Fibroblast of lung (primary cell): ENCODE results near the gene ITM2C. TPM values are rescaled to one million over a fixed set of nuclear protein-coding genes. Genes with fewer than 3 reads are reported as not detected.

Experiments used
- DNase-seq, 2 donors: peaks; one replicate each; pipeline versions ENCODE4 v3.0.0 to v3.0.0-alpha.2; 2010; ENCODE audit warnings: low read depth in 2 of 2
- H2AFZ ChIP-seq: 2 replicates; pipeline ENCODE4 v1.5.1; 2012; ENCODE audit warnings: low read length, control low read depth, inconsistent platforms
- H3K27ac ChIP-seq: 2 replicates; pipeline ENCODE4 v1.5.1; 2011; ENCODE audit warnings: low read length, control low read depth; ENCODE audit not compliant: insufficient read depth
- H3K27me3 ChIP-seq: 2 replicates; pipeline ENCODE4 v1.5.1; 2011; ENCODE audit warnings: mild to moderate bottlenecking, low read length; ENCODE audit not compliant: control insufficient read depth, insufficient read depth
- H3K36me3 ChIP-seq: 2 replicates; pipeline ENCODE4 v1.5.1; 2011; ENCODE audit warnings: low read length; ENCODE audit not compliant: control insufficient read depth, insufficient read depth
- H3K4me1 ChIP-seq: 2 replicates; pipeline ENCODE4 v1.5.1; 2011; ENCODE audit warnings: low read length; ENCODE audit not compliant: control insufficient read depth, insufficient read depth; ENCODE audit errors: extremely low read depth
- H3K4me2 ChIP-seq: 2 replicates; pipeline ENCODE4 v1.5.1; 2011; ENCODE audit warnings: low read length, control low read depth; ENCODE audit not compliant: insufficient read depth; ENCODE audit errors: extremely low read depth
- H3K4me3 ChIP-seq, 4 experiments: fragments of 200-600 bp in 1 of 4; sonication (generic) in 1 of 4; replicated peaks in 1 of 4; 2 replicates each; pipeline ENCODE4 v1.5.1; 2011 to 2016; ENCODE audit warnings: low read length in 4 of 4, low read depth in 3 of 4, mild to moderate bottlenecking in 3 of 4, control low read depth in 2 of 4, inconsistent platforms in 1 of 4, mixed read lengths in 1 of 4; ENCODE audit not compliant: insufficient read depth in 1 of 4; ENCODE audit errors: control extremely low read depth in 1 of 4
- H3K79me2 ChIP-seq: 2 replicates; pipeline ENCODE4 v1.5.1; 2012; ENCODE audit warnings: mild to moderate bottlenecking, low read length, inconsistent platforms; ENCODE audit not compliant: control insufficient read depth, insufficient read depth
- H3K9ac ChIP-seq: 2 replicates; pipeline ENCODE4 v1.5.1; 2011; ENCODE audit warnings: mild to moderate bottlenecking, low read length, control low read depth; ENCODE audit not compliant: insufficient read depth
- H3K9me3 ChIP-seq: 2 replicates; pipeline ENCODE4 v1.5.1; 2012; ENCODE audit warnings: low read depth, low read length; ENCODE audit not compliant: control insufficient read depth, insufficient read depth
- H4K20me1 ChIP-seq: 2 replicates; pipeline ENCODE4 v1.5.1; 2011; ENCODE audit warnings: low read length; ENCODE audit not compliant: control insufficient read depth, insufficient read depth; ENCODE audit errors: extremely low read depth
- CTCF ChIP-seq, 2 donors: IDR thresholded peaks in 1 of 2; conservative IDR thresholded peaks in 1 of 2; 1 replicate in 1 of 2; 2 replicates in 1 of 2; pipeline ENCODE4 v1.5.1; 2011 to 2012; ENCODE audit warnings: low read length in 2 of 2, control low read depth in 1 of 2, inconsistent platforms in 1 of 2, low read depth in 1 of 2, mild to moderate bottlenecking in 1 of 2
- EZH2 ChIP-seq: IDR thresholded peaks from 2 replicates; pipeline ENCODE4 v1.5.1; 2012; ENCODE audit warnings: low read length, control low read depth, mild to moderate bottlenecking; ENCODE audit errors: missing control alignments
- polyA plus RNA-seq, 2 donors: library from polyadenylated mRNA; depleted of rRNA in 1 of 2; stranded (reverse) in 1 of 2; unstranded in 1 of 2; fragments of >200 nt; gene quantifications; 2 replicates each; pipeline ENCODE4 v1.2.1, GENCODE V29; 2011 to 2012; ENCODE audit warnings: missing spikeins in 1 of 2
- total RNA-seq: library from RNA; depleted of rRNA; stranded (reverse); fragments of >200 nt; gene quantifications from 2 replicates; pipeline ENCODE4 v1.2.1, GENCODE V29; 2014

ITM2C gene
- total and polyA plus RNA-seq, 2 donors (not counting 1 experiment from before 2014, with no cell fraction given): 77.3 to 236 TPM

GRCh38 chr2:230886206-230886605 lies 21.5 kb downstream of the ITM2C start:
- Histone ChIP-seq H3K27me3 (no peaks in the 10 kb centered on the region), H3K9me3 (no peaks in the 10 kb centered on the region), H2AFZ (no peak overlapping the region), H3K4me2 (no peak overlapping the region), H3K9ac (no peak overlapping the region), H3K27ac (no peak overlapping the region), H3K4me3 (no peak overlapping the region), H3K4me1 (no peaks in the 10 kb centered on the region), H3K79me2 (no peaks in the 10 kb centered on the region), H3K36me3 (no peaks in the 10 kb centered on the region), H4K20me1 (no peaks in the 10 kb centered on the region)
- TF ChIP-seq CTCF (conservative IDR thresholded peaks at IDR 0.05 in 1 of 2, IDR thresholded peaks at IDR 0.05 in 1 of 2; ENCODE audit: low read depth in 1 of 2, low read length in 2 of 2) (no peak), EZH2 (no peak)
- no peak for DNase-seq

- no peak for TF ChIP-seq EZH2
- no peak for TF ChIP-seq CTCF (conservative IDR thresholded peaks at IDR 0.05 in 1 of 2, IDR thresholded peaks at IDR 0.05 in 1 of 2; ENCODE audit: low read depth in 1 of 2, low read length in 2 of 2)
- no peak overlapping the region for H2AFZ ChIP-seq
Measured at GRCh38 chr2:230886671-230887071, 21.9 kb downstream of the ITM2C start.

GRCh38 chr2:230887342-230887741 lies 22.6 kb downstream of the ITM2C start:
- no peak overlapping the region for H3K4me2 ChIP-seq
- no peaks in the 10 kb centered on the region for H3K4me1 ChIP-seq
- no peak for DNase-seq
- H3K79me2 ChIP-seq: no peaks in the 10 kb centered on the region
- peaks cover under 1% of the 10 kb centered on the region for H3K27me3 ChIP-seq
- no peaks in the 10 kb centered on the region for H3K9me3 ChIP-seq
- H4K20me1 ChIP-seq: no peaks in the 10 kb centered on the region
- H3K4me3 ChIP-seq: no peak overlapping the region
- H3K27ac ChIP-seq: no peak overlapping the region
- TF ChIP-seq CTCF (conservative IDR thresholded peaks at IDR 0.05 in 1 of 2, IDR thresholded peaks at IDR 0.05 in 1 of 2; ENCODE audit: low read depth in 1 of 2, low read length in 2 of 2): no peak
- no peak for TF ChIP-seq EZH2
- no peaks in the 10 kb centered on the region for H3K36me3 ChIP-seq
- no peak overlapping the region for H2AFZ ChIP-seq
- H3K9ac ChIP-seq: no peak overlapping the region

More at GRCh38 chr2:230886671-230887071, 21.9 kb downstream of the ITM2C start:
- Histone ChIP-seq H3K4me2 (no peak overlapping the region), H3K27ac (no peak overlapping the region), H3K27me3 (no peaks in the 10 kb centered on the region), H3K4me1 (no peaks in the 10 kb centered on the region), H3K4me3 (no peak overlapping the region), H3K36me3 (no peaks in the 10 kb centered on the region), H3K79me2 (no peaks in the 10 kb centered on the region), H3K9ac (no peak overlapping the region), H4K20me1 (no peaks in the 10 kb centered on the region), H3K9me3 (no peaks in the 10 kb centered on the region)
- DNase-seq: no peak
